HEK293T (cell line): ENCODE data around the gene PKN3.

Experiments
- ARNT ChIP-seq: fragments of 450-650 bp; IDR thresholded peaks from 2 replicates; pipeline ENCODE4 v1.6.1; 2017; ENCODE audit warnings: mild to moderate bottlenecking
- BHLHE40 ChIP-seq: fragments of 450-650 bp; IDR thresholded peaks from 2 replicates; pipeline ENCODE4 v1.6.1; 2016; ENCODE audit warnings: mild to moderate bottlenecking, moderate library complexity, borderline replicate concordance
- FOXK2 ChIP-seq: fragments of 450-650 bp; IDR thresholded peaks from 2 replicates; pipeline ENCODE4 v1.6.1; 2016; ENCODE audit warnings: mild to moderate bottlenecking
- FOXM1 ChIP-seq: fragments of 450-650 bp; IDR thresholded peaks from 2 replicates; pipeline ENCODE4 v1.6.1; 2017; ENCODE audit warnings: mild to moderate bottlenecking, borderline replicate concordance
- HDGF ChIP-seq: fragments of 450-650 bp; IDR thresholded peaks from 2 replicates; pipeline ENCODE4 v1.6.1; 2017; ENCODE audit warnings: antibody characterized with exemption, borderline replicate concordance
- LEF1 ChIP-seq: fragments of 450-650 bp; IDR thresholded peaks from 2 replicates; pipeline ENCODE4 v1.6.1; 2017; ENCODE audit warnings: mild to moderate bottlenecking, borderline replicate concordance
- PKNOX1 ChIP-seq: fragments of 450-650 bp; IDR thresholded peaks from 2 replicates; pipeline ENCODE4 v1.6.1; 2016
- SP1 ChIP-seq: fragments of 450-650 bp; IDR thresholded peaks from 2 replicates; pipeline ENCODE4 v1.6.1; 2017
- SUZ12 ChIP-seq: fragments of 450-650 bp; IDR thresholded peaks from 2 replicates; pipeline ENCODE4 v1.6.1; 2016; ENCODE audit warnings: mild to moderate bottlenecking

- TF ChIP-seq FOXM1 (no peak), LEF1 (no peak), PKNOX1 (no peak), SP1 (no peak), SUZ12 (no peak), FOXK2 (no peak), HDGF (no peak), ARNT (no peak; the same call in 1 of the 2 replicates), BHLHE40 (no peak)
Observed at GRCh38 chr9:128702445-128702948, at the start of gene PKN3.
